Right lobe of liver (tissue), 6 donors: Measurements from ENCODE around the gene ZNF598. TPM values are rescaled to one million over a fixed set of nuclear protein-coding genes. Genes with fewer than 3 reads are reported as not detected.
A peak's percentile ranks its signal among the peaks of the same experiment; 100 is the strongest.

Experiments
- ATAC-seq, 4 donors: fragments of 200-7000 bp; cut with Tn5 transposase; one replicate each; pipeline ENCODE4 v1.9.1; 2020; ENCODE audit warnings: mild to moderate bottlenecking in 4 of 4, moderate library complexity in 4 of 4
- DNase-seq, 3 donors: peaks; one replicate each; pipeline ENCODE4 v3.0.0-alpha.2; 2020
- H3K27ac ChIP-seq, 3 donors: fragments of 200-600 bp; one replicate each; pipeline ENCODE4 v1.8.0; 2022
- H3K27me3 ChIP-seq, 2 donors: fragments of 200-600 bp; one replicate each; pipeline ENCODE4 v1.8.0; 2022
- H3K36me3 ChIP-seq, 4 donors: fragments of 200-600 bp; sonication (generic) in 1 of 4; one replicate each; pipeline versions ENCODE4 v1.5.1 to v1.8.0; 2017 to 2022; ENCODE audit warnings: control low read depth in 1 of 4
- H3K4me1 ChIP-seq, 4 donors: fragments of 200-600 bp; sonication (generic) in 1 of 4; one replicate each; pipeline versions ENCODE4 v1.5.1 to v1.8.0; 2017 to 2022; ENCODE audit warnings: control low read depth in 1 of 4
- H3K4me3 ChIP-seq, 3 donors: fragments of 200-600 bp; one replicate each; pipeline ENCODE4 v1.8.0; 2022
- H3K9me3 ChIP-seq, 4 donors: fragments of 200-600 bp; sonication (generic) in 1 of 4; one replicate each; pipeline versions ENCODE4 v1.5.1 to v1.8.0; 2017 to 2022; ENCODE audit warnings: control low read depth in 1 of 4
- POLR2A ChIP-seq: fragments of 450-650 bp; IDR thresholded peaks from one replicate; pipeline ENCODE4 v1.6.1; 2017; ENCODE audit warnings: antibody characterized with exemption, mild to moderate bottlenecking
- WGBS: methylation state at CpG from one replicate; pipeline ENCODE4 v1.1.6; 2018; ENCODE audit warnings: low coverage, low lambda C conversion rate; ENCODE audit not compliant: insufficient coverage; ENCODE audit errors: missing lambda C conversion rate; 5-methylcytosine and 5-hydroxymethylcytosine counted together
- intact Hi-C, 2 donors: fragments of 100-400 bp; cut with DNase I; formaldehyde crosslinking; loops; one replicate each; pipeline versions ENCODE4 v1.11.2 to v1.14.1; 2022
- total RNA-seq, 6 experiments: library from RNA; depleted of rRNA in 2 of 6; stranded (reverse); fragments of >200 nt in 2 of 6; fragmentation: NEBNext Ultra II Directional in 3 of 6; extraction: Animal tissue kit (Norgen Biotek cat#: 25700) in 3 of 6; gene quantifications; one replicate each; pipeline versions ENCODE4 v1.1.0 to v1.2.4, GENCODE V29; 2016 to 2023
- TF ChIP-seq, protein P1 (sequence below), 4 donors: fragments of 200-600 bp in 3 of 4; fragments of 450-650 bp in 1 of 4; IDR thresholded peaks; one replicate each; pipeline versions ENCODE4 v1.5.1 to v1.8.0; 2016 to 2022; ENCODE audit warnings: antibody characterized with exemption in 4 of 4, mild to moderate bottlenecking in 2 of 4
- donor health status: DM: no; HTN: yes; CAD: no.
- donor health status: DM: no; HTN: no; CAD: no.
- donor health status: DM: no; HTN: no; CAD: no.
- donor health status: DM: no; HTN: yes; CAD: no.
- donor health status: DM: no; HTN: yes; CAD: no.

ZNF598 gene
- total RNA-seq, 6 experiments from 2014 or later: 21.6 to 46.4 (median 25.0) TPM

DNA sequence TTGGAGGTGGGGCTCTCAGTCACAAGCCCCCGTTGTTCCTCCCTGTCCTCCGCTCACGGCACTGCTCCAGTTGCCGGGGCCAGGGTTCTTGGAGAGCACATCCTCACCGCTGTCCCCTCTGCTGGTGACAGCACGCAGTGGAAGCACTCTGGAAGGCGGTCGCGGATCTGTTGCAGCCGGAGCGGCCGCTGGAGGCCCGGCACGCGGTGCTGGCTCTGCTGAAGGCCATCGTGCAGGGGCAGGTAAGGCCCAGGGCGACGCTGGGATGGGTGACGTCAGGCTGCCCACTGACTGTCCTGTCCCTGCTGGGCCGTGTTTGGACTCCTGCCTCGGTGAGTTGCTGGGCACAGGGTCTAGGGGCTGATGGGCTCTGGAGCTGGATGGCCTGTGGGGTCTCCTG lies 43.6 kb upstream of the ZNF598 start:
- ATAC-seq: no peak
- WGBS: no CpG with 5 or more reads among the region's 21 CpGs
- H3K4me1 ChIP-seq: peaks cover 0 to 10% (median 4%) of the 10 kb centered on the region in 4 donors
- no peak for TF ChIP-seq POLR2A
- TF ChIP-seq, protein P1, sequence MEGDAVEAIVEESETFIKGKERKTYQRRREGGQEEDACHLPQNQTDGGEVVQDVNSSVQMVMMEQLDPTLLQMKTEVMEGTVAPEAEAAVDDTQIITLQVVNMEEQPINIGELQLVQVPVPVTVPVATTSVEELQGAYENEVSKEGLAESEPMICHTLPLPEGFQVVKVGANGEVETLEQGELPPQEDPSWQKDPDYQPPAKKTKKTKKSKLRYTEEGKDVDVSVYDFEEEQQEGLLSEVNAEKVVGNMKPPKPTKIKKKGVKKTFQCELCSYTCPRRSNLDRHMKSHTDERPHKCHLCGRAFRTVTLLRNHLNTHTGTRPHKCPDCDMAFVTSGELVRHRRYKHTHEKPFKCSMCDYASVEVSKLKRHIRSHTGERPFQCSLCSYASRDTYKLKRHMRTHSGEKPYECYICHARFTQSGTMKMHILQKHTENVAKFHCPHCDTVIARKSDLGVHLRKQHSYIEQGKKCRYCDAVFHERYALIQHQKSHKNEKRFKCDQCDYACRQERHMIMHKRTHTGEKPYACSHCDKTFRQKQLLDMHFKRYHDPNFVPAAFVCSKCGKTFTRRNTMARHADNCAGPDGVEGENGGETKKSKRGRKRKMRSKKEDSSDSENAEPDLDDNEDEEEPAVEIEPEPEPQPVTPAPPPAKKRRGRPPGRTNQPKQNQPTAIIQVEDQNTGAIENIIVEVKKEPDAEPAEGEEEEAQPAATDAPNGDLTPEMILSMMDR (IDR thresholded peaks at IDR 0.05): no peak
- intact Hi-C loops: no loop called here
- no peak overlapping the region for H3K4me3 ChIP-seq
- peaks cover 0 to 56% (median 5%) of the 10 kb centered on the region in 4 donors for H3K36me3 ChIP-seq
- H3K9me3 ChIP-seq: no peaks in the 10 kb centered on the region
- H3K27me3 ChIP-seq: no peaks in the 10 kb centered on the region
- no peak overlapping the region for H3K27ac ChIP-seq
- DNase-seq: no peak

GRCh38 chr16:2048116-2048543 lies 38.5 kb upstream of the ZNF598 start:
- Histone ChIP-seq H3K4me1 (peaks cover 0 to 25% (median 10%) of the 10 kb centered on the region in 4 donors), H3K9me3 (no peaks in the 10 kb centered on the region), H3K27me3 (no peaks in the 10 kb centered on the region), H3K36me3 (peaks cover 0 to 31% (median 0%) of the 10 kb centered on the region in 4 donors), H3K4me3 (peak overlapping the region; percentile 79 to 100 (median 98)), H3K27ac (peak overlapping the region in 2 of 3 donors; percentile 58 to 61)
- no peak for DNase-seq
- WGBS: 6% methylated on average over 9 of the region's 30 CpGs
- TF ChIP-seq, protein P1 (IDR thresholded peaks at IDR 0.05): no peak
- TF ChIP-seq POLR2A: no peak
- intact Hi-C loops: no loop called here
- peak; percentile 0 to 7 (median 2) for ATAC-seq

- H3K9me3 ChIP-seq: no peaks in the 10 kb centered on the region
- peaks cover 0 to 26% (median 10%) of the 10 kb centered on the region in 4 donors for H3K4me1 ChIP-seq
- H3K36me3 ChIP-seq: peaks cover 0 to 25% (median 0%) of the 10 kb centered on the region in 4 donors
- peak within 1 kb of the TSS; percentile 8 to 61 (median 58) for H3K27ac ChIP-seq
- peak; percentile 97 to 98 (median 98) for DNase-seq
- intact Hi-C loops: no loop called here
- TF ChIP-seq, protein P1 (IDR thresholded peaks at IDR 0.05): peak; percentile 29 to 55 (median 44)
- no peak for TF ChIP-seq POLR2A
- peak; percentile 92 to 96 (median 94) for ATAC-seq
- no peaks in the 10 kb centered on the region for H3K27me3 ChIP-seq
- H3K4me3 ChIP-seq: peak within 1 kb of the TSS; percentile 79 to 100 (median 98)
- 0% methylated on average over 23 of the region's 81 CpGs for WGBS
Observed at GRCh38 chr16:2047330-2048115, 37.9 kb upstream of the ZNF598 start, which contains the start of the genes NTHL1 and TSC2. Gene NTHL1, minus strand, starts transcription at chr16:2047834. Its CDS starts 11 bp downstream, at chr16:2047823. Gene TSC2, plus strand, starts transcription at chr16:2047985. Its CDS starts 631 bp downstream, at chr16:2048616.

DNA sequence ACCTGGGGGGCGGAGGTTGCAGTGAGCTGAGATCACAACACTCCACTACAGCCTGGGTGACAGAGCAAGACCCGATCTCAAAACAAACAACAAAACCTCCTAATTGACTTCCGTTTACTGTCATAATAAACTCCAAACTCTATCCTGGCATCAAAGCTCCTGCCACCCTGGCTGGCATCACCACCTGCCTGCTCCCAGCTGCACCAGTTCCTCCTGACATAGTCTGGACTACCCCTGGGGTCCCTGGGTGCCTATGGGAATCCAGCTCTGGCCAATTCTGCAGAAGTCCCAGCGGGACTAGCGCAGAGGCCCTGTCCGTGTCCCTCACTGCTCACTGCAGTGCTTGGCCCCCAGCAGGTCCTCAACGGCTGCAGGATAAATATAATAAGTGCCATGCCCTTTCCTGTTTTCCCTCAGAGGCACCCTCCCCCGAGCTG lies 37.3 kb upstream of the ZNF598 start:
- Histone ChIP-seq H3K27ac (peak overlapping the region; percentile 8 to 61 (median 58)), H3K27me3 (no peaks in the 10 kb centered on the region), H3K4me3 (peak overlapping the region; percentile 79 to 100 (median 98)), H3K9me3 (no peaks in the 10 kb centered on the region), H3K4me1 (peaks cover 0 to 32% (median 14%) of the 10 kb centered on the region in 4 donors), H3K36me3 (peaks cover 0 to 21% (median 0%) of the 10 kb centered on the region in 4 donors)
- WGBS: 0% methylated on average over 4 of the region's 8 CpGs
- TF ChIP-seq, protein P1 (IDR thresholded peaks at IDR 0.05): no peak
- TF ChIP-seq POLR2A: no peak
- no peak for ATAC-seq
- DNase-seq: peak in 1 of 3 donors; percentile 47
- intact Hi-C loops: no loop called here
